ENCODE results near the gene S100A16. TPM values are rescaled to one million over a fixed set of nuclear protein-coding genes. Genes with fewer than 3 reads are reported as not detected.

The S100A16 gene
- total and polyA plus RNA-seq, 9 of the 15 experiments (the other 6 are each of a cell fraction or from before 2014, with no cell fraction given): 1.6 to 6.9 (median 4.3) TPM

GRCh38 chr1:153568367-153569099, 44.4 kb downstream of the S100A16 start (continued):
- TF ChIP-seq CBX2 (IDR thresholded peaks at IDR 0.05; ENCODE audit: insufficient read depth, low read length, poor library complexity, severe bottlenecking) (no peak), MAX (CRISPR knock-in tag; IDR thresholded peaks at IDR 0.05) (no peak), PCBP2 (IDR thresholded peaks at IDR 0.05; ENCODE audit: low read depth, low read length, poor library complexity, severe bottlenecking) (no peak), PTTG1 (tag; IDR thresholded peaks at IDR 0.05; ENCODE audit: low read depth) (no peak), DIDO1 (tag; IDR thresholded peaks at IDR 0.05; ENCODE audit: low read depth) (0 out of 2 replicates have a peak, but pooled peaks have one; percentile 28), ZBTB12 (CRISPR knock-in tag; IDR thresholded peaks at IDR 0.05) (no peak), L3MBTL2 (IDR thresholded peaks at IDR 0.05) (peak; percentile 73), ZNF133 (CRISPR knock-in tag; IDR thresholded peaks at IDR 0.05) (no peak), EP400 (IDR thresholded peaks at IDR 0.05) (peak; percentile 58), ZNF3 (CRISPR knock-in tag; IDR thresholded peaks at IDR 0.05) (no peak), CC2D1A (IDR thresholded peaks at IDR 0.05) (peak; percentile 89), ZKSCAN1 (IDR thresholded peaks at IDR 0.05; ENCODE audit: low read depth, low read length) (0 out of 2 replicates have a peak, but pooled peaks have one; percentile 52), CTBP1 (IDR thresholded peaks at IDR 0.05; ENCODE audit: borderline replicate concordance) (peak; percentile 90), STAG1 (CRISPR knock-in tag; IDR thresholded peaks at IDR 0.05; ENCODE audit: borderline replicate concordance) (peak; percentile 51; the same call in 1 of the 2 replicates), TBP (optimal IDR thresholded peaks at IDR 0.05; ENCODE audit: low read depth, low read length) (peak; percentile 43), STAT6 (CRISPR knock-in tag; IDR thresholded peaks at IDR 0.05) (peak; percentile 62; the same call in 1 of the 2 replicates), PHF20 (IDR thresholded peaks at IDR 0.05; ENCODE audit: partially characterized antibody) (peak; percentile 85), CBX5 (IDR thresholded peaks at IDR 0.05; ENCODE audit: borderline replicate concordance, low read depth) (0 out of 2 replicates have a peak, but pooled peaks have one; percentile 17), TEAD1 (CRISPR knock-in tag; IDR thresholded peaks at IDR 0.05) (peak in 1 of 2 experiments; percentile 52; a peak in 2 of 4 replicates), FOXK2 (conservative IDR thresholded peaks at IDR 0.05 in 1 of 2, IDR thresholded peaks at IDR 0.05 in 1 of 2; ENCODE audit: low read depth in 2 of 2) (peak; percentile 25 to 60; a peak in 1 of 4 replicates), MTA1 (IDR thresholded peaks at IDR 0.05; ENCODE audit: borderline replicate concordance) (peak; percentile 82), CREB1 (IDR thresholded peaks at IDR 0.05) (peak; percentile 81), CREB1 (CRISPR knock-in tag; IDR thresholded peaks at IDR 0.05) (peak; percentile 64; the same call in 1 of the 2 replicates), TEAD2 (tag; IDR thresholded peaks at IDR 0.05) (0 out of 2 replicates have a peak, but pooled peaks have one; percentile 7), MAZ (CRISPR knock-in tag; conservative IDR thresholded peaks at IDR 0.05 in 1 of 2, IDR thresholded peaks at IDR 0.05 in 1 of 2) (peak; percentile 56 to 82; a peak in 3 of 4 replicates), ARID2 (IDR thresholded peaks at IDR 0.05) (peak; percentile 98)

All from K562 (cell line).